Measurements from ENCODE around the gene PPP1R14D. TPM values are rescaled to one million over a fixed set of nuclear protein-coding genes. Genes with fewer than 3 reads are reported as not detected.

PPP1R14D gene
- total and polyA plus RNA-seq, 12 donors = not detected

GRCh38 chr15:40831861-40832260, 3.4 kb upstream of the PPP1R14D start:
- TF ChIP-seq CTCF (IDR thresholded peaks at IDR 0.05) = no peak
- WGBS, 2 donors = 80 to 81% methylated on average over 1 of the region's 1 CpG
- intact Hi-C loops (cut with DNase I) = no loop called here
- no peaks in the 10 kb centered on the region for H3K9me3 ChIP-seq
- H3K36me3 ChIP-seq = no peaks in the 10 kb centered on the region
- H3K4me3 ChIP-seq = no peak overlapping the region
- no peaks in the 10 kb centered on the region for H3K4me1 ChIP-seq
- DNase-seq = no peak
- H3K27ac ChIP-seq = no peak overlapping the region
- H3K27me3 ChIP-seq = peaks cover 0 to 6% (median 0%) of the 10 kb centered on the region in 7 donors
- ATAC-seq = no peak

- Histone ChIP-seq H3K36me3 (no peaks in the 10 kb centered on the region), H3K27ac (no peak overlapping the region), H3K9me3 (no peaks in the 10 kb centered on the region), H3K27me3 (peaks cover 0 to 10% (median 0%) of the 10 kb centered on the region in 7 donors), H3K4me1 (no peaks in the 10 kb centered on the region), H3K4me3 (no peak overlapping the region)
- no peak for TF ChIP-seq CTCF (IDR thresholded peaks at IDR 0.05)
- ATAC-seq = no peak
- 57 to 72% methylated on average over 2 of the region's 2 CpGs for WGBS, 2 donors
- intact Hi-C loops (cut with DNase I) = no loop called here
- DNase-seq = no peak
Measured at GRCh38 chr15:40830884-40831283, 2.4 kb upstream of the PPP1R14D start.

- intact Hi-C loops (cut with DNase I) = no loop called here
- 81 to 84% methylated on average over 7 of the region's 7 CpGs for WGBS, 2 donors
- no peak for ATAC-seq
- H3K4me1 ChIP-seq = no peaks in the 10 kb centered on the region
- H3K36me3 ChIP-seq = no peaks in the 10 kb centered on the region
- H3K9me3 ChIP-seq = no peaks in the 10 kb centered on the region
- H3K27ac ChIP-seq = no peak overlapping the region
- H3K27me3 ChIP-seq = peaks cover 0 to 10% (median 0%) of the 10 kb centered on the region in 7 donors
- no peak overlapping the region for H3K4me3 ChIP-seq
- TF ChIP-seq CTCF (IDR thresholded peaks at IDR 0.05) = no peak
- no peak for DNase-seq
Measured at GRCh38 chr15:40829115-40829514, 607 bp upstream of the PPP1R14D start.

GRCh38 chr15:40826423-40827075, 2.0 kb downstream of the PPP1R14D start:
- Histone ChIP-seq H3K9me3 (no peaks in the 10 kb centered on the region), H3K4me3 (no peak overlapping the region), H3K36me3 (no peaks in the 10 kb centered on the region), H3K4me1 (no peaks in the 10 kb centered on the region), H3K27ac (no peak overlapping the region), H3K27me3 (peaks cover 0 to 15% (median 0%) of the 10 kb centered on the region in 7 donors)
- WGBS, 2 donors = 81 to 89% methylated on average over 4 of the region's 4 CpGs
- intact Hi-C loops (cut with DNase I) = no loop called here
- TF ChIP-seq CTCF (IDR thresholded peaks at IDR 0.05) = no peak
- ATAC-seq = no peak
- no peak for DNase-seq

Data from heart right ventricle (tissue), 16 donors.